ENCODE data around the gene SPDYE2B. TPM values are rescaled to one million over a fixed set of nuclear protein-coding genes. Genes with fewer than 3 reads are reported as not detected.
"Not testable (repeated sequence)": the region's sequence is repeated elsewhere in the genome, so short reads cannot be mapped to it uniquely, and the experiment has no call there.

SPDYE2B gene
- not detected for total RNA-seq (2013)
- polyA plus RNA-seq: not detected
- not detected in 2 replicates for polyA minus RNA-seq
- 0 reads per million in 11 experiments for total RNA-seq

DNA sequence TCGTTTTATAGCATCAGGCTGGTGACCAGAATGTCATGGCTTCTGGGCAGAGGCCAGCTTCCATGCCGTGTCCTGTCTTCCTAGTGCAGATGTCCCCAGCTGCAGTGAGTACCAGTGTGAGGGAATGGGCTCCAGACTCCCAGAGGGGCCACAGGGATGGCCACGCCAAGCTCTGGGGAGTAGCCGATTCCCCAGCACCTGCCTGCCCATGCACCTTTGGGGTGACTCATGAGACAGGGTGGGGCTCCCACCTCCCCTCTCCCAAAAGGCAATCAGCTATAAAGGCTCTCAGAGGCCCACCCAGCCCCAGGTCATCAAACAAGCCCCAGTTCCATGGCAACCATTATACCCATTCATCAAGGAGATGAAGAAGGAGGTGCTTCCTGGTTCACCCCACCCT, at the start of gene SPDYE2B:
TSS of gene SPDYE2B (plus strand) at position 396 of the 400 bp plus-strand sequence. CDS start 2,030 bp downstream, outside the sequence.
- H3K9ac ChIP-seq (ENCODE audit: insufficient read depth, low read length, poor library complexity, severe bottlenecking); DNase-seq; H3K27ac ChIP-seq (ENCODE audit: low read depth in 1 of 2, low read length in 2 of 2); intact Hi-C loops (cut with micrococcal nuclease); H3K4me3 Mint-ChIP-seq; H3K4me2 ChIP-seq (replicated peaks; ENCODE audit: extremely low read depth, low read length, poor library complexity, severe bottlenecking); H3K27me3 Mint-ChIP-seq (ENCODE audit: low read depth in 3 of 3); H2AFZ ChIP-seq (ENCODE audit: insufficient read depth, low read depth, low read length, poor library complexity, severe bottlenecking); H3K9me3 ChIP-seq (replicated peaks in 1 of 2; ENCODE audit: control insufficient read depth in 1 of 2, insufficient read depth in 1 of 2, low read length in 2 of 2); H3K27ac Mint-ChIP-seq; H3K36me3 Mint-ChIP-seq; H3K4me1 ChIP-seq (ENCODE audit: control insufficient read depth in 1 of 2, insufficient read depth in 2 of 2, low read length in 2 of 2); H3K27me3 ChIP-seq (ENCODE audit: control insufficient read depth in 2 of 2, insufficient read depth in 2 of 2, low read length in 2 of 2); H4K20me1 ChIP-seq (ENCODE audit: insufficient read depth, low read length); H3K9me3 Mint-ChIP-seq; H3K36me3 ChIP-seq (replicated peaks in 1 of 2; ENCODE audit: control insufficient read depth in 1 of 2, insufficient read depth in 2 of 2, low read length in 2 of 2); H3K79me2 ChIP-seq (ENCODE audit: insufficient read depth, low read length); H3K4me3 ChIP-seq (replicated peaks in 1 of 3; ENCODE audit: low read depth in 2 of 3, low read length in 3 of 3); H3K4me1 Mint-ChIP-seq: not testable (repeated sequence)
- no CpG with 5 or more reads among the region's 4 CpGs for WGBS (ENCODE audit: insufficient coverage)

GRCh38 chr7:102602317-102602716, 47.8 kb upstream of the SPDYE2B start:
- H3K27me3 ChIP-seq (ENCODE audit: control insufficient read depth in 2 of 2, insufficient read depth in 2 of 2, low read length in 2 of 2); H3K4me2 ChIP-seq (replicated peaks; ENCODE audit: extremely low read depth, low read length, poor library complexity, severe bottlenecking); H4K20me1 ChIP-seq (ENCODE audit: insufficient read depth, low read length); intact Hi-C loops (cut with micrococcal nuclease); H3K36me3 ChIP-seq (replicated peaks in 1 of 2; ENCODE audit: control insufficient read depth in 1 of 2, insufficient read depth in 2 of 2, low read length in 2 of 2); H3K9me3 Mint-ChIP-seq; H3K79me2 ChIP-seq (ENCODE audit: insufficient read depth, low read length); H3K9ac ChIP-seq (ENCODE audit: insufficient read depth, low read length, poor library complexity, severe bottlenecking); H2AFZ ChIP-seq (ENCODE audit: insufficient read depth, low read depth, low read length, poor library complexity, severe bottlenecking); H3K4me3 ChIP-seq (replicated peaks in 1 of 3; ENCODE audit: low read depth in 2 of 3, low read length in 3 of 3); H3K4me1 Mint-ChIP-seq; H3K27me3 Mint-ChIP-seq (ENCODE audit: low read depth in 3 of 3); H3K4me1 ChIP-seq (ENCODE audit: control insufficient read depth in 1 of 2, insufficient read depth in 2 of 2, low read length in 2 of 2); H3K27ac ChIP-seq (ENCODE audit: low read depth in 1 of 2, low read length in 2 of 2); DNase-seq; H3K36me3 Mint-ChIP-seq; H3K4me3 Mint-ChIP-seq; H3K9me3 ChIP-seq (replicated peaks in 1 of 2; ENCODE audit: control insufficient read depth in 1 of 2, insufficient read depth in 1 of 2, low read length in 2 of 2); H3K27ac Mint-ChIP-seq: not testable (repeated sequence)
- WGBS (ENCODE audit: insufficient coverage): no CpG with 5 or more reads among the region's 12 CpGs

GRCh38 chr7:102604431-102605145, 45.5 kb upstream of the SPDYE2B start:
- H3K79me2 ChIP-seq (ENCODE audit: insufficient read depth, low read length); H3K4me1 Mint-ChIP-seq; DNase-seq; H3K27ac ChIP-seq (ENCODE audit: low read depth in 1 of 2, low read length in 2 of 2); H3K27me3 ChIP-seq (ENCODE audit: control insufficient read depth in 2 of 2, insufficient read depth in 2 of 2, low read length in 2 of 2); H2AFZ ChIP-seq (ENCODE audit: insufficient read depth, low read depth, low read length, poor library complexity, severe bottlenecking); H3K9me3 Mint-ChIP-seq; H4K20me1 ChIP-seq (ENCODE audit: insufficient read depth, low read length); H3K9me3 ChIP-seq (replicated peaks in 1 of 2; ENCODE audit: control insufficient read depth in 1 of 2, insufficient read depth in 1 of 2, low read length in 2 of 2); H3K27me3 Mint-ChIP-seq (ENCODE audit: low read depth in 3 of 3); H3K36me3 Mint-ChIP-seq; H3K4me3 Mint-ChIP-seq; H3K9ac ChIP-seq (ENCODE audit: insufficient read depth, low read length, poor library complexity, severe bottlenecking); H3K4me2 ChIP-seq (replicated peaks; ENCODE audit: extremely low read depth, low read length, poor library complexity, severe bottlenecking); H3K36me3 ChIP-seq (replicated peaks in 1 of 2; ENCODE audit: control insufficient read depth in 1 of 2, insufficient read depth in 2 of 2, low read length in 2 of 2); H3K4me3 ChIP-seq (replicated peaks in 1 of 3; ENCODE audit: low read depth in 2 of 3, low read length in 3 of 3); H3K27ac Mint-ChIP-seq; intact Hi-C loops (cut with micrococcal nuclease); H3K4me1 ChIP-seq (ENCODE audit: control insufficient read depth in 1 of 2, insufficient read depth in 2 of 2, low read length in 2 of 2): not testable (repeated sequence)
- WGBS (ENCODE audit: insufficient coverage): no CpG with 5 or more reads among the region's 19 CpGs

DNA sequence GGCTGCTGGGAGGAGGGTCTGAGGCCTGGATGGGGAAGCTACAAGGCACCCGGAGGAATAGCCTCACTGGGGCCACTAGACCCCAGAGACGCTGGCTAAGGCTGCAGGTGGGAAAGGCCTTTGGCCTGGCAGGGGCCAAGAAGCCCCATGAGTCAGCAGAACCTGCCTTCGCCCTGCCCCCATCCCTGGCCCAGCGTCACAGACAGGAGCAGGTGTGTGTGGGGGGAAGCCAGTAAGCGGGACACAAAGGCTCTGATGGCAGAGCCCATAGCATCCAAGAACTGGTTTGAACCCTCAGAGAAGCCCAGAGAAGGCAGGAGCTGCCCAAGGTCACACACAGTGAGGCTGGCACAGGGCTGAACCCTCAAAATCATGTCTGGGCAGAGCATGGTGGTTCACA, 43.3 kb upstream of the SPDYE2B start:
- H3K9me3 Mint-ChIP-seq; intact Hi-C loops (cut with micrococcal nuclease); H3K4me3 ChIP-seq (replicated peaks in 1 of 3; ENCODE audit: low read depth in 2 of 3, low read length in 3 of 3); H4K20me1 ChIP-seq (ENCODE audit: insufficient read depth, low read length); H3K36me3 ChIP-seq (replicated peaks in 1 of 2; ENCODE audit: control insufficient read depth in 1 of 2, insufficient read depth in 2 of 2, low read length in 2 of 2); H3K36me3 Mint-ChIP-seq; H3K9ac ChIP-seq (ENCODE audit: insufficient read depth, low read length, poor library complexity, severe bottlenecking); H3K9me3 ChIP-seq (replicated peaks in 1 of 2; ENCODE audit: control insufficient read depth in 1 of 2, insufficient read depth in 1 of 2, low read length in 2 of 2); H3K4me1 ChIP-seq (ENCODE audit: control insufficient read depth in 1 of 2, insufficient read depth in 2 of 2, low read length in 2 of 2); H3K27ac ChIP-seq (ENCODE audit: low read depth in 1 of 2, low read length in 2 of 2); H3K27me3 ChIP-seq (ENCODE audit: control insufficient read depth in 2 of 2, insufficient read depth in 2 of 2, low read length in 2 of 2); H3K4me2 ChIP-seq (replicated peaks; ENCODE audit: extremely low read depth, low read length, poor library complexity, severe bottlenecking); H3K4me1 Mint-ChIP-seq; H2AFZ ChIP-seq (ENCODE audit: insufficient read depth, low read depth, low read length, poor library complexity, severe bottlenecking); H3K79me2 ChIP-seq (ENCODE audit: insufficient read depth, low read length); H3K27ac Mint-ChIP-seq; H3K4me3 Mint-ChIP-seq; DNase-seq; H3K27me3 Mint-ChIP-seq (ENCODE audit: low read depth in 3 of 3): not testable (repeated sequence)
- WGBS (ENCODE audit: insufficient coverage): no CpG with 5 or more reads among the region's 5 CpGs
